CD14-positive monocyte (primary cell): ENCODE data around the gene NCAM1. TPM values are rescaled to one million over a fixed set of nuclear protein-coding genes. Genes with fewer than 3 reads are reported as not detected.

ENCODE experiments used
- DNase-seq, 3 donors: peaks; one replicate each; pipeline ENCODE4 v3.0.0-alpha.2; 2011 to 2022
- H2AFZ ChIP-seq: 2 replicates; pipeline ENCODE4 v1.6.0; 2012; ENCODE audit warnings: mild to moderate bottlenecking, low read depth, low read length, inconsistent platforms; ENCODE audit not compliant: insufficient read depth, poor library complexity, severe bottlenecking
- H3K27ac ChIP-seq, 2 donors: 1 replicate in 1 of 2; 2 replicates in 1 of 2; pipeline ENCODE4 v1.5.1; 2012 to 2013; ENCODE audit warnings: low read length in 2 of 2, control low read depth in 1 of 2, inconsistent platforms in 1 of 2, low read depth in 1 of 2, mild to moderate bottlenecking in 1 of 2
- H3K27me3 ChIP-seq, 2 donors: one replicate each; pipeline versions ENCODE4 v1.6.0 to v1.6.1; 2011 to 2013; ENCODE audit warnings: low read length in 2 of 2; ENCODE audit not compliant: control insufficient read depth in 2 of 2, insufficient read depth in 2 of 2
- H3K36me3 ChIP-seq, 2 donors: replicated peaks in 1 of 2; 1 replicate in 1 of 2; 2 replicates in 1 of 2; pipeline versions ENCODE4 v1.5.1 to v1.6.1; 2012 to 2013; ENCODE audit warnings: low read length in 2 of 2, control low read depth in 1 of 2, inconsistent platforms in 1 of 2, mild to moderate bottlenecking in 1 of 2; ENCODE audit not compliant: insufficient read depth in 2 of 2, control insufficient read depth in 1 of 2
- H3K4me1 ChIP-seq, 2 donors: 1 replicate in 1 of 2; 2 replicates in 1 of 2; pipeline versions ENCODE4 v1.5.1 to v1.6.1; 2012 to 2013; ENCODE audit warnings: low read length in 2 of 2, control low read depth in 1 of 2, inconsistent platforms in 1 of 2, mild to moderate bottlenecking in 1 of 2, moderate library complexity in 1 of 2; ENCODE audit not compliant: insufficient read depth in 2 of 2, control insufficient read depth in 1 of 2
- H3K4me2 ChIP-seq: replicated peaks from 2 replicates; pipeline ENCODE3; 2012; ENCODE audit warnings: low read length, moderate library complexity, mild to moderate bottlenecking; ENCODE audit not compliant: poor library complexity, severe bottlenecking; ENCODE audit errors: extremely low read depth
- H3K4me3 ChIP-seq, 3 experiments: fragments of 200-600 bp in 1 of 3; sonication (generic) in 1 of 3; replicated peaks in 1 of 3; 1 replicate in 2 of 3; 2 replicates in 1 of 3; pipeline ENCODE4 v1.5.1; 2011 to 2013; ENCODE audit warnings: low read length in 3 of 3, mild to moderate bottlenecking in 3 of 3, control low read depth in 2 of 3, low read depth in 2 of 3, inconsistent platforms in 1 of 3, moderate library complexity in 1 of 3
- H3K79me2 ChIP-seq: 2 replicates; pipeline ENCODE4 v1.6.0; 2012; ENCODE audit warnings: mild to moderate bottlenecking, control low read depth, inconsistent platforms, low read length, moderate library complexity; ENCODE audit not compliant: insufficient read depth
- H3K9ac ChIP-seq: 2 replicates; pipeline ENCODE4 v1.6.0; 2017; ENCODE audit warnings: low read length, mild to moderate bottlenecking; ENCODE audit not compliant: insufficient read depth, poor library complexity, severe bottlenecking
- H3K9me3 ChIP-seq, 2 donors: replicated peaks in 1 of 2; 1 replicate in 1 of 2; 2 replicates in 1 of 2; pipeline versions ENCODE4 v1.5.1 to v1.6.1; 2012 to 2013; ENCODE audit warnings: low read length in 2 of 2, control low read depth in 1 of 2; ENCODE audit not compliant: control insufficient read depth in 1 of 2, insufficient read depth in 1 of 2
- H4K20me1 ChIP-seq: 2 replicates; pipeline ENCODE4 v1.6.0; 2012; ENCODE audit warnings: mild to moderate bottlenecking, low read length, control low read depth, moderate library complexity; ENCODE audit not compliant: insufficient read depth
- H3K27ac Mint-ChIP-seq, 7 donors: one replicate each; pipeline ENCODE4 v1.8.0; 2020; ENCODE audit warnings: mild to moderate bottlenecking in 7 of 7, mixed read lengths in 7 of 7, moderate library complexity in 6 of 7, inconsistent platforms in 2 of 7
- H3K27me3 Mint-ChIP-seq, 3 donors: one replicate each; pipeline ENCODE4 v1.8.0; 2021 to 2022; ENCODE audit warnings: low read depth in 3 of 3, mild to moderate bottlenecking in 3 of 3, mixed read lengths in 3 of 3, moderate library complexity in 3 of 3, inconsistent platforms in 1 of 3
- H3K36me3 Mint-ChIP-seq, 2 donors: one replicate each; pipeline ENCODE4 v1.8.0; 2020; ENCODE audit warnings: mixed read lengths in 2 of 2, inconsistent platforms in 1 of 2, mild to moderate bottlenecking in 1 of 2
- H3K4me1 Mint-ChIP-seq: one replicate; pipeline ENCODE4 v1.8.0; 2020; ENCODE audit warnings: mild to moderate bottlenecking, mixed read lengths
- H3K4me3 Mint-ChIP-seq, 2 donors: one replicate each; pipeline ENCODE4 v1.8.0; 2020; ENCODE audit warnings: mild to moderate bottlenecking in 2 of 2, mixed read lengths in 2 of 2, moderate library complexity in 1 of 2
- H3K9me3 Mint-ChIP-seq, 7 donors: one replicate each; pipeline ENCODE4 v1.8.0; 2020 to 2022; ENCODE audit warnings: mixed read lengths in 7 of 7, mild to moderate bottlenecking in 6 of 7, moderate library complexity in 6 of 7, inconsistent platforms in 2 of 7
- CTCF ChIP-seq: fragments of 200-600 bp; IDR thresholded peaks from one replicate; pipeline ENCODE4 v1.8.0; 2022; ENCODE audit warnings: antibody characterized with exemption, mild to moderate bottlenecking
- WGBS: methylation state at CpG from one replicate; pipeline ENCODE4 v1.1.5; 2013; ENCODE audit warnings: missing lambda C conversion rate; ENCODE audit not compliant: insufficient coverage; 5-methylcytosine and 5-hydroxymethylcytosine counted together
- intact Hi-C, 2 donors: fragments of 100-400 bp; cut with micrococcal nuclease; formaldehyde crosslinking; loops; one replicate each; pipeline versions ENCODE4 v1.15.0 to v1.15.1; 2023
- polyA plus RNA-seq, 3 donors: library from polyadenylated mRNA; depleted of rRNA in 1 of 3; unstranded in 2 of 3; stranded (reverse) in 1 of 3; fragments of 300-500 nt in 2 of 3; fragments of >200 nt in 1 of 3; fragmentation: Illumina TruSeq in 2 of 3; gene quantifications; 1 replicate in 2 of 3; 2 replicates in 1 of 3; pipeline ENCODE4 v1.2.3, GENCODE V29; 2012 to 2021

NCAM1 gene
- polyA plus RNA-seq, 3 donors = 0.65 to 0.69 TPM; not detected in 1

DNA sequence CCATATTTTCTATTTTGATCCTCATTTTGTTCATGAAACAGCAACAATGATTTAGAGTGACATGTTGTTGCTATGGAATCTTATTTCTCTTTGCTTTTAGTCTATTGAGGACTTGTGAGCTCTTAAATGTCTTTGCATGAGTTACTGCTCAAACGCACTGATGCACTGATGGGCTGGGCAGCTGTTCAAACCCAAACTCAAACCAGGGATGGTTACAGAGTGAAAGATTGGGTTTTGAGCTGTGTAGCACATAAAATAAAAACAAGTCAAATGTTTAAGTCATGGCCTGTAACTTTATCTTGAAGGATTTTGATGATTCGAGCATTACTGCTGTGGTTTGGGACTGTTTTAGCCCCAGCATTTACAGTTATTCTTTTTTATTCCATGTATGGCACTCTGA, 20.1 kb upstream of the NCAM1 start:
- no peak for TF ChIP-seq CTCF
- peaks cover 0 to 3% (median 0%) of the 10 kb centered on the region in 7 donors for H3K9me3 Mint-ChIP-seq
- no peaks in the 10 kb centered on the region for H3K36me3 Mint-ChIP-seq
- Histone ChIP-seq H3K36me3 (no peaks in the 10 kb centered on the region), H3K4me1 (no peaks in the 10 kb centered on the region), H3K79me2 (no peaks in the 10 kb centered on the region), H3K9ac (no peak overlapping the region), H3K27me3 (peaks cover 3 to 4% of the 10 kb centered on the region in 2 donors), H3K27ac (no peak overlapping the region), H2AFZ (no peak overlapping the region), H4K20me1 (no peaks in the 10 kb centered on the region), H3K4me3 (no peak overlapping the region), H3K9me3 (no peaks in the 10 kb centered on the region), H3K4me2 (no peak overlapping the region)
- WGBS = no CpG with 5 or more reads among the region's 2 CpGs
- H3K4me1 Mint-ChIP-seq = no peaks in the 10 kb centered on the region
- H3K4me3 Mint-ChIP-seq = no peak overlapping the region
- intact Hi-C loops = no loop called here
- no peak for DNase-seq
- H3K27ac Mint-ChIP-seq = no peak overlapping the region
- H3K27me3 Mint-ChIP-seq = peaks cover 2 to 9% (median 5%) of the 10 kb centered on the region in 3 donors

DNA sequence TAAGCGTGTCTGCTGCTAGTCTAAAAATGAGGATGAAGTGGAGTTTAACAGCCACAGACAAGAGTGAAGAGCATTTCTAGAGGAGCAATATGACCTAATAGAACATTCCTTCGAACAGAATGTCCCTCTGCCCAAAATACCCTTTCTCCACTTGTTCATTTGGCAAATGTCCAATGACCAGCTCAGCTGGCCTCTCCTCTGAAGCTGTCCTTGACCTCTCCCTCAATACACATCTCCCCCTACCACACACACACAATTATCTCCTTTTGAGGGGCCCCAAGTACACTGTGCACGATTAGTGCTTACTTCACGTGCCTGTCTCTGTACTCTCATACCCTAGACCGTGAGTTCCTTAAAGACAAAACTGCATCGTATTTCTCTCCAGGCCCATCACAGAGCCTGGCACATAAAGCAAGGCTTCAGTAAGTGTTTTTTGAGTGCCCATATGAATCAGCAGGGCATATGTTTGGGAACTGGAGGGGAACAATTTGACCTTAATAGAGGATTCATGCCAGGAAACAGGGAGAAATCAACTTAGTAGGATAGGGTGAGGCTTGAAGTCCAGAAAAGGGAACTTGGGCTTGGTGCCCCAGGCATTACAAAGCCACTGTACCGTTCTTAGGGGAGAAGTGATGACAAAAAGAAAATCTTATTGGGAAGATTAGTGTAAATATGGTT, 18.1 kb upstream of the NCAM1 start:
- WGBS = 85% methylated on average over 3 of the region's 7 CpGs
- Histone ChIP-seq H3K4me3 (no peak overlapping the region), H3K27me3 (peaks cover 4 to 5% of the 10 kb centered on the region in 2 donors), H3K79me2 (no peaks in the 10 kb centered on the region), H3K9ac (no peak overlapping the region), H3K4me1 (no peaks in the 10 kb centered on the region), H3K9me3 (no peaks in the 10 kb centered on the region), H3K36me3 (no peaks in the 10 kb centered on the region), H3K27ac (no peak overlapping the region), H2AFZ (no peak overlapping the region), H3K4me2 (no peak overlapping the region), H4K20me1 (no peaks in the 10 kb centered on the region)
- intact Hi-C loops = no loop called here
- H3K27ac Mint-ChIP-seq = no peak overlapping the region
- no peak for DNase-seq
- H3K36me3 Mint-ChIP-seq = no peaks in the 10 kb centered on the region
- TF ChIP-seq CTCF = no peak
- no peak overlapping the region for H3K4me3 Mint-ChIP-seq
- no peaks in the 10 kb centered on the region for H3K4me1 Mint-ChIP-seq
- peaks cover 0 to 3% (median 0%) of the 10 kb centered on the region in 7 donors for H3K9me3 Mint-ChIP-seq
- peaks cover 5 to 8% (median 7%) of the 10 kb centered on the region in 3 donors for H3K27me3 Mint-ChIP-seq
